Caki2 (cell line): Measurements from ENCODE around the gene NDEL1. TPM values are rescaled to one million over a fixed set of nuclear protein-coding genes. Genes with fewer than 3 reads are reported as not detected.

Experiments
- DNase-seq: peaks from one replicate; pipeline ENCODE4 v3.0.0-alpha.2; 2015; ENCODE audit warnings: low read depth
- in situ Hi-C: cut with HindIII; loops from 2 replicates; pipeline ENCODE4 v1.10.0; 2016; ENCODE audit warnings: low sequenced_read_pairs, low pct_unique_long_range_greater_than_20kb, mixed read lengths
- total RNA-seq: library from RNA; depleted of rRNA; stranded (reverse); fragments of >200 nt; shearing (Covaris generic); gene quantifications from 2 replicates; pipeline ENCODE4 v1.2.3, GENCODE V29; 2014; ENCODE audit warnings: low replicate concordance

Gene NDEL1
- total RNA-seq, 1 experiment from 2014 or later, result 29.1 TPM

DNA sequence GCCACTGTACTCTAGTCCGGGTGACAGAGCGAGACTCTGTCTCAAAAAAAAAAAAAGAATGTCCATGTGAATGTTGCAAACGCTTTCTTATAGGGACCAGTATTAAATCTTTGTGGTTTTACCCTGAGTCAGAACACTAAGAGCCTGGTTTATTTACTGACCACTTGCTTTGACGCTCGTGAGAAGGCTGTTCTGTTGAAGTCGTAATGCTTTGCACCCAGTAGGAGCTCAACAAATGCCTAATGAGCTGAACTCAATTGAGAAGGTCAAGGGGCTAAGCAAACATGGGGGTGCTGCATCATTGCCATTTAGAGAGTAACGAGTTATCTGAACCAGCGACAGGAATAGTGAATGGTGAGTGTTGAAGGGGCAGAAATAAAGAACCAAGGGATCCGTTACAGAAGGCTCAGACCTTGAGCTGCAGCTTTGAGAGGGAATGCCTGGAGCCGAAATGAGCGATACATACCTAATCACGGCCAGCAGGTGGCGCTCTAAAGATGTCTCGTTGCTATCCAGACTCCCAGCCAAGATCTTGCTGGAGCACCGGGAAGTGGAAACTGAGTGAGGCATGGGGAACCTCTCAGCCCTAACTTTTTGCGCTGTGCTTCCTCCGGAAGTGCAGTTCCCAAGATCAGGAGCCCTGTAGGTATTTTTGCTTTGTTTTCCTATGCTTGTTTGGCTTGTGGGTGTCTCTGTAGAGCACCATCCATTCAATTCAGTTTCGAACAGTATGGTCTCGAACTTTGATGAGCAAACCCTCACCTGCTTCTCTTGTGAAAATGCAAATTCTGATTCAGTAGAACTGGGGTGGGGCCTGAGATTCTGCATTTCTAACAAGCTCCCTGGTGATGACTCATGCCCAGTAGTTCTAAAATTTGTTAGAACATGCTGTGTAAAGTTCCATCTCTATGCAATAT, 25.5 kb upstream of the NDEL1 start:
- in situ Hi-C loops, result no loop called here
- DNase-seq, result peak; percentile 61

DNA sequence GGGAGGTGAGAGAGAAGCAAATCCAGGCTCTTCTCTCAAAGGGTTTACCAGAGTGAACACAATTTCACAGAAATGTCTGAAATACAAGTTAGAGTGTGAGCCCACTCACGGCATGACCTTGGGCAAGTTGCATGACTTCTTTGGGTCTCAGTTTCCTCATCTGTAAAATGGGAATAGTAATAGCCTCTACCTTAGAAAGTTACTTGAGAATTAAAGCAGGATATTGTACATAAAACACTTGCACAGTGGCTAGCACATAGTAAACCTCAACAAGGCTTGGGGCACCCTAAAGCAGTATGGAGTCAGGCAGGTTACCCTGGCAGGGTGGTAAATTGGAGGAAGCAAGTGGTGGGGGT, 24.8 kb upstream of the NDEL1 start:
- no peak for DNase-seq
- in situ Hi-C loops, result no loop called here

DNA sequence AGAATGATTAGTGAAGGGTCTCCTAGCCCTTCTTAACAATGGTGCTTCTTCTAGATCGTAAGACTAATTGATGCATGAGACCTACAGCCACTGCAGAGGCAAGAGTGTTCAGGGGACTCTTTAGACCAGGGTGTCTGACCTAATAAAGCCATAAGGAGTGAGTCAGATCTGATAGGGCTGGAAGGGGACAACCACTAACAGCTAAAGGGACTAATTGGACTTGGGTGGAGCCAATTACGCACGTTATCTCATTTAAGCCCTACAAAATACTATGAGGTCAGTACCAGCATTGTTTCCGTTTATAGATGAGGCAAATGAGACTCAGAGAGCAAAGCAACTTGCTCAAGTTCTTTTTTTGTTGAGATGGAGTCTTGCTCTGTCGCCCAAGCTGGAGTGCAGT, 23.6 kb upstream of the NDEL1 start:
- in situ Hi-C loops, result no loop called here
- DNase-seq, result no peak

DNA sequence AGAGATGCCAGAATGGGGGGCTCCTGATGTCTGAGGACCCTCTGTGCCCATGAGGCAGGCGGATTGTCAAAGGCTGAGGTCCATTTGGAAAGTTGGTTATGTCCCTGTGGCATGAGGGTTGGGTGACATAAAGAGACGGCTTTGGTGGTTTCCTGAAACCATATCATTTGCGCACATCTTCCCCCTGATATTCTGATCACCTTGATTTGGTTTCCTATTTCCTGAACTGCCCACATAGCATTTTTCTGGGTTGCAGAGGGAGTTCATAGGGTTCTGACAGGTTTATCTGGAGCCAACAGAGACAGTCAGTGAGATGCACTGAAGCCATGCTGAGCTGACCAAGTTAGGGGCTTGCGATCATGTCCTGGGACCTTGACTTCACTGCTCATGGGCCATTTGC, 22.4 kb upstream of the NDEL1 start:
- no peak for DNase-seq
- in situ Hi-C loops, result no loop called here

DNA sequence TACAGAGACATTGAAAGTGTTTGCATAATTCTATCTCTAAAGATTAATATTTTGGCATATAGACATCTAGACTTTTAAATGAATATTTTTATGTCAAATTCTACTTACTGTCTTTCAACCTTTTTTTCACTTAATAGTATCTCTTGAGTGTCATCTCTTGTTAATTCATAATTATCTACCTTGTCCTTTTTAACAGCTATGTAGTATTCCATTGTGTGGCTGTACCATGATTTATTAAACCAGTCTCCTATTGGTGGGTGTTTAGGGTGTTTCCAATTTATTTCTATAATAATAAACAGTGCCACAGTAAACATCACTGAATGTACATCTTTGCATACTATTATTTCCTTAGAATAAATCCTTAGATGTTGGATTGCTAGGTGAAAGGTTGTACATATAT, 21.7 kb upstream of the NDEL1 start:
- in situ Hi-C loops, result no loop called here
- DNase-seq, result no peak

DNA sequence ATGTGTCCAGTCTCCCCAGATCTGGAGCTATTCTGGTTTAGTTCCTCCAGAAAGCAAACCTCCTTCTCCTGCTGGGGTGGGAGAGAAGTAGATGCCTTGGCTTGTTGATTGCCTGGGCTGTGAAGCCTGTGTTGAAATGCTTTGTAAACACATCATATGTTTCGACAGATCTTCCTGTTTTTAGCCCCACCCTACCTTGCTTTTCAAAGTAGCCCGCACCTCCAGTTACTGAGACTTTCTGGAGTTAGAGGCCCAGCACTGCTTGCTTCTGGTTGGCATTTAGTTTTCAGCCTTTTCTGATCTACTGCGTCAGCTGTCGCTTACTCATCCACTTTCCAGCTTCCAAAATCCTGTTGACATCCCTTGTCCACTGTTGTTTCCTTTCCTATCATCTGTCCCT, 17.9 kb upstream of the NDEL1 start:
- in situ Hi-C loops, result no loop called here
- DNase-seq, result no peak

DNA sequence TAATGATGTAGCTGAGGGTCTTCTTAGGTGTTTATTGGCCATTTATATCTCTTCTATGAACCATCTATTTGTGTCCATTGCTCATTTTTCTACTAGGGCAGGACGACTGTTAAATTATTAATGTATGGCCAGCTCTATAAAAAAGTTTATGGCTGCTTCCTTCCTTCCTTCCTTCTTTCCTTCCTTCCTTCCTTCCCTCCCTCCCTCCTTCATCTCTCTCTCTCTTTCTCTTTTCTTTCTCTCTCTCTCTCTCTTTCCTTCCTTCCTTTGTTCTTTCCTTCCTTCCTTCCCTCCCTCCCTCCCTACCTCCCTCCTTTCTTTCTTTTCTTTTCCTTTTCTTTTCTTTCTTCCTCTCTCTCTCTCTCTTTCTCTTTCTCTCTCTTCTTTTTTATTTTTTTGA, 17.2 kb upstream of the NDEL1 start:
- in situ Hi-C loops, result no loop called here
- no peak for DNase-seq

DNA sequence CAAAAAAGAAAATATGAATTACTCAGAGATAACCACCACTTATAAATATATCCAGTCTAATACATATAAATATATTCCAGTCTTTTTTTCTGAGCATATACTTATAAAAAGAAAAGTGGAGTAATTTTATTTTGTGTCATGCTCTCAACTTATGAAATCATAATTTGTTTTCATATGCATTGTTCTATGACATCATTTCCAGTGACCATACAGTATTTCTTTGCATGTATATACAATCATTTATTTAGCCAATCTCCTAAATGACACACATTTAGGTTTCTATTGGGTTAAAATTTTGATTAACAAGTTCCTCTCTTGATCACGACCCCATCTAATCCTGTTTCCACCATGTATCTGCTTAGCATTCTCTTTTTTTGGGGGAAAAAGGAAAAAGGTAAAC, 16.4 kb upstream of the NDEL1 start:
- in situ Hi-C loops, result no loop called here
- no peak for DNase-seq

DNA sequence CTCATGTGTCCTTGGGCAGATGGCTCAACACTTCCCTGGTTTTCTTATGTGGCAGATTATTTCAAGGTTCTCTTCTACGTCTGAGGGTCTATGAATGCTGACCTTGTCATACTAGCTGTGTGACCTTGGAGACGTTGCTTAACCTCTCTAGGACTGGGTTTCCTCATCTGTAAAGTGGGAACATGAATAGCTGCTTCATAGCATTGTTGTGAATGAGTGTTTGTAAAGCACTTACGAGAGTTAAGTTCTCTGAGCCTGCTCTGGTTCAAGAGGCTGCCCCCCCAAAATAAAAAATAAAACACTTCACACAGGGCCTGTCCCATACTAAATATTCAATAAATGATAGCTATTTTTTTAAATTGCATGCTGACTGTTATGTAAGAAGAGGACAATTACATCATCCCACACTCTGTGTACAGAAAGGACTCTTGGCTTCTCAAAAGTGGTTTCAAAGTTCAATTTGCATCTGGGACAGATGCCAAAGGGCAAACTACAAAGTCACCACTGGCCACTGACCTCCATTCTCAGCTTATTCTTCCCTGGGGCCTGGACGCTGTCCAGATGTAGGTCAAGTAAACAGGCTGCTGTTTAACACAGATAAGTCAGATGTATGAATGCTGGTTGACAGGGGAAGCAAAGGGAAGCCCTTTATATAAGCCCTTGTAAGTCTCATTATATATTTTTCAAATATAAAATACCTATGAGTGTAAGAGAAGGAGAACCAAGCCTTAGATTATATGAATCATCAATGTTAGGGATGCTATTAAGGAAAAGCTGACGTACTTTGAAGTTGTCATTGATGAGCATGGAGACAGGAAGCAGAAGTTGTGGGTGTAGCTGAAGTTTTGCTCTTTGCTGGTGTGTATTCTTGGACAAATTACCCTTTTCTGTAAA, 15.4 kb upstream of the NDEL1 start:
- DNase-seq, result no peak
- in situ Hi-C loops, result no loop called here

DNA sequence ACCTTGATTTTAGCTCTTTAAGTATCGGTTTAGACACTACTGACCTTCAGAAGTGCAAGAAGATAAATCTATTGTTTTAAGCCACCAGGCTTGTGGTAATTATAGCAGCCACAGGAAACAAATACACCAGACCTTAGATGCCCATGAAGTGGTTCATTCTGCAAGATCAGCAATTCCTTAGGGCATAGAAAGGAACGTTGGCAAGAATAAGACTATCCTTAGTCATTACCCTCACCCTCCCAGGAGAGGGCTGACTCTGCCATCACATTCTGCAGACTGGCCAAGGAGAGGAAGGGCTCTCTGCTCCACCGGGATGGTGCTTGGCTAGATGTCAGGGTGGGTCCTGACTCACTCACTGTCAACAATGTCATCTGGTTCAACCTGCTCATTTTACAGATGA, 14.1 kb upstream of the NDEL1 start:
- DNase-seq, result no peak
- in situ Hi-C loops, result no loop called here

DNA sequence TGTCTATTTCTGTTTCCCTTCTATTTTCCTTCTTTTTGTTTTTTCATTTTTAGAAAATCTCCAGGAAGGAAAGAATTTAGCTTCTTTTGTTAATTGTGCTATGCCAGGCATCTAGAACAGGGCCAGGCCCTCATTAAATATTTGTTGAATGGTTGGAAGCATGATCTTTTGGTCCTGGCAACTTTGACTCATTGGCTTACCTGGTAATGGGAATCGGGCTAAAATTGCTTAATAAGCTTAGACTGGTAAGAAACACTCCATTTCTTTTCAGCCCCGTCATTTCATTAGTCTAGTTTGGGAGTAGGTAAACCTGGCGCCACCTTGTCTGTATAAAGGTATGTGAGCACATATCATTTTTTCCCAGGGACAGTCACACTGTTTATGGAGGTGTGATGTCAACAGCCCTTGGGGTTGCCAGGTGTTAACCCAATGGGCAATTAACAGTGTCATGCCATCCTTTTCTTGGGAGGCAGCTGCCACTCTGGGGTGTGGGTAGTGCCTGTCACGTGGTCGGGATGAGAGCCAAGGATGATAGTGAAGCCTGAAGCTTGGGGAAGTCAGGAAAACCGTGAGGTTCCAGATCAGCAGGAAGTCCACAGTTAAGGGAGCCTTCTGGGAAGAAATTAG, 9.5 kb upstream of the NDEL1 start:
- in situ Hi-C loops, result no loop called here

DNA sequence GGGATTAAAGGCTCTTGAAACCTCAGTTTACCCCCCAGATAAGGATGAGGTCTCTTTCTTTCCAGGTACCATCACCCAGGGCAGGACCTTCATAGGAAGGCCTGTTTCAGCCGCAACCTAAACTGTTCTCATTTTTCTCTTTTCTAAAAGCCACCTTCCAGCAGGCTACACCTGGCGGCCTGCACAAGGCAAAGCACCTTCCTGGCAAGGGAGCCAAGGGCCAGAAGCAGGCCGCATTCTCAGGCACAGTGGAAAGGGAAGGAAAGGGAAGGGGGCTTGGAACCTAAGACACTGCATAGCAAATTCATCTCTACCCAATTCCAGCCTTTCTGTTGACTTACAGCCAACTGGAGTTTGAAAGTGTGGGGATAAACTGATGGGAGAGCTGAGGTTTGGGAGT, 8.9 kb upstream of the NDEL1 start:
- in situ Hi-C loops, result no loop called here
- DNase-seq, result no peak

More for the DNA sequence above, 9.5 kb upstream of the NDEL1 start:
- no peak for DNase-seq

DNA sequence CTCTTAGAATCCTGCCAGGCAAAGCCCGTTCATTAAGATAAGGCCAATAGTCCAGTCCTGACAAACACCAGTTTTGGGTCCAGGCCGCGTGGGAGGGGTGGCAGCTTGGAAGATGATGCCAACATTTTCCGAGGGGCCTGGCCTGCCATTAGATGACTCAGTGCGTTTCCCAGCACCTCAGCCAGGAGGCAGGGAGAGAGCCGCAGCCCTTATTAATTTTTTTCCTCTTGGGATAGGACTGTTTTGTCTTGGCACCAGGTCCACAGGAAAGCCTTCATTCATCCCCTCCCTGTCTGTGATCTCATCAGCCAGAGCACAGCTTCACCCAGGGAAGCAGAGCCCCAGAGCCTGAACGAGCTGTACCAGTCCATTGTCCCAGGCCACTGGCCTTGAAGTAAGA, 4.7 kb upstream of the NDEL1 start:
- in situ Hi-C loops, result no loop called here
- no peak for DNase-seq

DNA sequence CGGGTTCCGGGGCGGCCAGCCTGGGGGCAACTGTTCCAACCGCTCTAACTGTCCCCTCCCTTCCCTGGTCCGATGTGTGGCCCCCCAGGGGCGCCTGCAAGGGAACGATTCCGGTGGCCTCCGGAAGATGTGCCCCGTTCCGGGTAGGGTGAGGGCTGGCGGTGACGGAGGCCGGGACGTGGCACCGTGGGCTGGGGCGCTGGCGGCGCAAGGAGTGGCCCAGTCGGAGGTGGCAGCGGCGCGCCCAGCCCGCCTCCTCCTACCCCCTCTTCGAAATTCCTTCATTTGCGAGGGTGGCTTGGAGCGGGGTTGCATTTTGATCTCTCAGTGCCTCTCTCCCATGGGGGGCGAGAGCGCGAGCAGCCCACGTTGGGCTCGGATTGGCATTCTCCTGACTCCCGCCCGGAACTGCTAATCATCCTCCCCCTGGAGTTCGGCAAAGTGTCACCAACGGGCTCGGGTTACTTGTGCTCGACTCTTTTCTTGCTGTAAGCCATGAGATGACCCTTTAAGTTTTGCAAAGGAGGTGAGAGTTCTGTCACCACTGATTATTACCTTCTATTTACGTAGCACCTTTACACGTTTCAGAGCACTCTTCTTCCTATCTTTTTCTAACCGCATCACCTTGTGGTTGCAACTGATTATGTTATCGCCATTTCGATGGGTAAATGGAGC, 622 bp downstream of the NDEL1 start:
- in situ Hi-C loops, result no loop called here
- DNase-seq, result peak; percentile 68

DNA sequence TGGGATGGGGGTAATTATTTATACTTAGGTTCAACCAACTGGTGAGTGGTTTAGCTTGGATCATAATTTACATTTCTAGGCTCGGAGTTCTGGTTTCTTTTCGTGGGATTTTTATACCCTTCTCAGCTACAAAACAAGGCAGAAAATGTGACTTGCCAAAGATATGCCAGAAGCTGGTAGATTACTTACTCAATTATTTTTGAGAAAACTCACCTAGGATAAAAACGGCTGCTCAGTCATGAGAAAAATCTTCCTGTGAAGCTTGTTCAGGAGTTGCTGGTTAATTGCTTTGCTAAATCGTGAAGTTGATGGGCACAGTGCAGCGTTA, 1.1 kb downstream of the NDEL1 start:
- in situ Hi-C loops, result no loop called here

DNA sequence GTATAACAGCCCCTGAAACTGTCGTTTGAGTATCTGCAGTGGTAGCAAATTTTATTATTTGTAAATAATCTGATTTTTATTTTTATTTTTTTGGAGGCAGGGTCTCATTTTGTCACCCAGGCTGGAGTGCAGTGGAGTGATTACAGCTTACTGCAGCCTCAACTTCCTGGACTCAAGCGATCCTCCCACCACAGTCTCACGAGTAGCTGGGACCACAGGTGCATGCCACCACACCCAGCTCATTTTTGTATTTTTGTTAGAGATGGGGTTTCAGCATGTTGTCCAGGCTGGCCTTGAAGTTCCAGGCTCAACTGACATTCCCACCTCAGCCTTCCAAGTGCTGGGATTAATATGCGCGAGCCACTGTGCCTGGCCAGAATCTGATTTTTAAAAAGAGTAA, 2.8 kb downstream of the NDEL1 start:
- in situ Hi-C loops, result no loop called here
- DNase-seq, result no peak

More for the DNA sequence above, 1.1 kb downstream of the NDEL1 start:
- no peak for DNase-seq

DNA sequence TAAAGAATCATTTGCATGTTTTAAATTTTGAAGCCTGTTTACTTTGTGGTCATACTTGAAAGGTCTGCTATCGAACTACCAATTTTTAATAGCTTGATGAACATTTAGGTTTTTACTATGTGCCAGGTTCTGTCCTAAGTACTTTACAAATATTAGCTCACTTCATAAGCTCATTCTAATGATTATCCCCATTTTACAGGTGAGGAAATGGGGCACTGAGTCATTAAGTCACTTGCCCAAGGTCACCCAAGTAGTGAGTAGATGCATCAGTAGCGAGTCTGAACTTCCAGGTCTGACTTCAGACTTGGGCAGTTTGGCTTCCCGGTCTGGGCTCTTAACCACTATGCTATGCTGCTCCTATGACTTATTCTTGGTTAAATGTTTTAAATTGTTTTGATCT, 4.0 kb downstream of the NDEL1 start:
- in situ Hi-C loops, result no loop called here
- DNase-seq, result no peak

DNA sequence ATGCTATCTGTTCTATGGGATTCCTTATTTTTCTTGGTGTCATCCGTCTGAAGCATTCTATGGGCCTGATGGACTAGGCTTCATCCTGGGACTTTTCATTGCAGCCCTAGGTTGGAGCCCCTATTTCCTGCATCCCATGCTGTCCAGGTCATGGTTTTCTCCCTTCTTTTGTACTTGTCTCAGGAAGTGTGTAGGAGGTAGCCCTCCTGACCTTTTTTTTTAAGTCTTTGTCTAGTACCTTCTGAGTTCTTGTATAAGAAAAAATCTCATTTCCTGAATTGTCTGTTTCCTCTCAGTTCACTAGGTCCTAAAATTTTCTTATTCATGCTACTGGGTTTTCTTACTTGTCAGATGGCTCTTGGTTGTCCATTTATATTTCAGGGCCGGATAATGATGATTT, 6.0 kb downstream of the NDEL1 start:
- DNase-seq, result no peak
- in situ Hi-C loops, result no loop called here

DNA sequence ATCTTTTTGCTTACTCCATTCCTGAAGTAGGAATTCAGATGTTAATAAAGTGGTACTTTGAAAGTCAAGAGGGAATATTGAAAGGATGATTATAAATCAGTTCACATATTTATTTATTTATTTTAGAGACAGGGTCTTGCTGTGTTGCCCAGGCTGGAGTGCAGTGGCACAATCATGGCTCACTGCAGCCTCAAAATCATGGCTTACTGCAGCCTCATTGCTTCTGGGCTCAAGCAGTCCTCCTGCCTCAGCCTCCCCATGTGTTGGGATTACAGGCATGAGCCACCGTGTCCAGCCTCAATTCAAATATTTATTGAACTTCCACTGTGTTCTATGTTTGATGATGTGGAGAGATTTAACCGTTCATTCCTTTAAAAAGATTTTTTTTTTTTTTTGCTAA, 6.6 kb downstream of the NDEL1 start:
- DNase-seq, result no peak
- in situ Hi-C loops, result no loop called here
